22Rv1 (cell line): ENCODE results near the gene LBP.

Experiments used
- ZFX ChIP-seq: fragments of 450-650 bp; IDR thresholded peaks from 2 replicates; pipeline ENCODE4 v1.6.1; 2017; ENCODE audit warnings: antibody characterized with exemption, borderline replicate concordance
- TF ChIP-seq, protein P1 (sequence below): fragments of 450-650 bp; IDR thresholded peaks from 2 replicates; pipeline ENCODE4 v1.5.1; 2017; ENCODE audit warnings: mild to moderate bottlenecking

DNA sequence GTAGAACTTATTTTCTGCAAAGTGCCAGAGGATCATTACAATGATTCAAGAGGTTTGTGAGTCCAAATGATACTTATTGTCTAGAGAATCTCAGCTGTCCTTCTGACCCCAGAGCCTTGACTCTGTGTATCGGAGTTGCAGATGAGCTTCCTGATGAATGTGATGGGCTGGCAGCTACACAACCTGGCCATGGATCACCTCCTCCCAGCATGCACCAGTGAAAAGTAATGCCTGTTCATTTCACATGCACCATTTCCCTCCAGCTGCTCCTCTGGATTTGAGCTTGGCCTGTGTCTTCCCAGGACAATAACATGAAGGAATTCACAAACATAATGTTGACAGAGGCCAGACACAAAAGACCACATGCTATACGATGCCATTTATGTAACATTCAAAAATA lies 58.9 kb downstream of the LBP start:
- TF ChIP-seq, protein P1, sequence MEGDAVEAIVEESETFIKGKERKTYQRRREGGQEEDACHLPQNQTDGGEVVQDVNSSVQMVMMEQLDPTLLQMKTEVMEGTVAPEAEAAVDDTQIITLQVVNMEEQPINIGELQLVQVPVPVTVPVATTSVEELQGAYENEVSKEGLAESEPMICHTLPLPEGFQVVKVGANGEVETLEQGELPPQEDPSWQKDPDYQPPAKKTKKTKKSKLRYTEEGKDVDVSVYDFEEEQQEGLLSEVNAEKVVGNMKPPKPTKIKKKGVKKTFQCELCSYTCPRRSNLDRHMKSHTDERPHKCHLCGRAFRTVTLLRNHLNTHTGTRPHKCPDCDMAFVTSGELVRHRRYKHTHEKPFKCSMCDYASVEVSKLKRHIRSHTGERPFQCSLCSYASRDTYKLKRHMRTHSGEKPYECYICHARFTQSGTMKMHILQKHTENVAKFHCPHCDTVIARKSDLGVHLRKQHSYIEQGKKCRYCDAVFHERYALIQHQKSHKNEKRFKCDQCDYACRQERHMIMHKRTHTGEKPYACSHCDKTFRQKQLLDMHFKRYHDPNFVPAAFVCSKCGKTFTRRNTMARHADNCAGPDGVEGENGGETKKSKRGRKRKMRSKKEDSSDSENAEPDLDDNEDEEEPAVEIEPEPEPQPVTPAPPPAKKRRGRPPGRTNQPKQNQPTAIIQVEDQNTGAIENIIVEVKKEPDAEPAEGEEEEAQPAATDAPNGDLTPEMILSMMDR: no peak
- TF ChIP-seq ZFX: no peak
